ENCODE data around the gene ICE1.
"Not testable (repeated sequence)": the region's sequence is repeated elsewhere in the genome, so short reads cannot be mapped to it uniquely, and the experiment has no call there.

The ICE1 gene

GRCh38 chr5:5490774-5491347 is 68.4 kb downstream of the ICE1 start:
- no peak for DNase-seq

GRCh38 chr5:5492087-5492933 is 69.8 kb downstream of the ICE1 start:
- DNase-seq, result peak; percentile 47 to 78

- not testable (repeated sequence) for DNase-seq
Observed at GRCh38 chr5:5492934-5493271, 70.4 kb downstream of the ICE1 start.

- peak; percentile 86 to 92 for DNase-seq
Observed at GRCh38 chr5:5494489-5495402, 72.3 kb downstream of the ICE1 start.

- DNase-seq, result peak in 1 of 2 donors; percentile 43
Observed at GRCh38 chr5:5497152-5497788, 74.8 kb downstream of the ICE1 start.

- DNase-seq, result no peak
Observed at GRCh38 chr5:5499442-5499841, 77.0 kb downstream of the ICE1 start.

GRCh38 chr5:5504325-5504724 is 81.8 kb downstream of the ICE1 start:
- DNase-seq, result no peak

- no peak for DNase-seq
Observed at GRCh38 chr5:5505815-5506214, 83.3 kb downstream of the ICE1 start.

- DNase-seq, result no peak
Observed at GRCh38 chr5:5508391-5508790, 85.9 kb downstream of the ICE1 start.

- no peak for DNase-seq
Observed at GRCh38 chr5:5511904-5512416, 89.5 kb downstream of the ICE1 start.

GRCh38 chr5:5512543-5512942 is 90.1 kb downstream of the ICE1 start:
- DNase-seq, result no peak

- not testable (repeated sequence) for DNase-seq
Observed at GRCh38 chr5:5520622-5521021, 98.1 kb downstream of the ICE1 start.

GRCh38 chr5:5521029-5521428 is 98.6 kb downstream of the ICE1 start:
- no peak for DNase-seq

- no peak for DNase-seq
Observed at GRCh38 chr5:5521478-5521877, 99.0 kb downstream of the ICE1 start.

- peak in 1 of 2 donors; percentile 7 for DNase-seq
Observed at GRCh38 chr5:5522336-5522735, 99.9 kb downstream of the ICE1 start.

GRCh38 chr5:5523066-5523505 is 100.6 kb downstream of the ICE1 start:
- peak; percentile 53 to 84 for DNase-seq

GRCh38 chr5:5524327-5524726 is 101.8 kb downstream of the ICE1 start:
- no peak for DNase-seq

- DNase-seq, result no peak
Observed at GRCh38 chr5:5531371-5531770, 108.9 kb downstream of the ICE1 start.

- no peak for DNase-seq
Observed at GRCh38 chr5:5532306-5533076, 110.0 kb downstream of the ICE1 start.

- DNase-seq, result no peak
Observed at GRCh38 chr5:5533927-5534326, 111.5 kb downstream of the ICE1 start.

- no peak for DNase-seq
Observed at GRCh38 chr5:5534333-5534732, 111.9 kb downstream of the ICE1 start.

GRCh38 chr5:5536871-5537270 is 114.4 kb downstream of the ICE1 start:
- no peak for DNase-seq

Data from CD4-positive, alpha-beta T cell treated with Interferon alpha-2 for 1 hour (primary cell).